HG03565 (cell line): ENCODE results near the gene SSC5D.

ENCODE experiments used
- ATAC-seq: cut with Tn5 transposase; IDR thresholded peaks from one replicate; pipeline ENCODE4 v1.9.1; 2021; ENCODE audit warnings: mild to moderate bottlenecking, moderate library complexity; ENCODE audit not compliant: unreplicated experiment

Gene SSC5D

DNA sequence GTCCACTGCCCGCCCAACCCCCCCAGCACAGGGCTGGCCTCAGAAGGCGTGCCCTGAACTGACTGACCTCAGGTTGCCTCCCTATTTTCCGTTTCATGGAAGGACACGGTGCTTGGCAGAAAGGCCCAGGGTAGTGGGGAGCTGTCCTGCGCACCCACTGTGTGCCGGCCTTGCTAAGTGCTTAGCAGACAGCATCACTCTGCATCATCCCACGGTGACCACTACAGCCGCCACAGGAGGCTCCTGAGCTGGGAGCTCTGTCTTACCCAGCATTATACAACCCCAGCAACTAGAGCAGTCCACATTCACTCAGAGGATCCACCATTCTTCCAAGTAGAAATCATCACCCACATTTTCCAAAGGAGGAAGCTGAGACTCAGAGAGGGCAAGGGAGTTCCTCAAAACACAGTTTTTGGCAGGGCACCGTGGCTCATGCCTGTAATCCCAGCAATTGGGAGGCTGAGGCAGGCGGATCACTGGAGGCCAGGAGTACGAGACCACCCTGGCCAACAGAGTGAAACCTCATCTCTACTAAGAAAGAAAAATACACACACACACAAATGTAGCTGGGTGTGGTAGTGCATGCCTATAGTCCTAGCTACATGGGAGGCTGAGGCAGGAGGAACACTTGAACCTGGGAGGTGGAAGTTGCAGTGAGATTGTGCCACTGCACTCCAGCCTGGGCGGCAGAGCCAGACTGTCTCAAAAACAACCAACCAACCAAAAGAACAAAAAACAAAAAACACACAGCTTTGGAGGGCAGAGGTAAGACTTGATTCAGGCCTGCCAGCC is 47.1 kb downstream of the SSC5D start:
- no peak for ATAC-seq

DNA sequence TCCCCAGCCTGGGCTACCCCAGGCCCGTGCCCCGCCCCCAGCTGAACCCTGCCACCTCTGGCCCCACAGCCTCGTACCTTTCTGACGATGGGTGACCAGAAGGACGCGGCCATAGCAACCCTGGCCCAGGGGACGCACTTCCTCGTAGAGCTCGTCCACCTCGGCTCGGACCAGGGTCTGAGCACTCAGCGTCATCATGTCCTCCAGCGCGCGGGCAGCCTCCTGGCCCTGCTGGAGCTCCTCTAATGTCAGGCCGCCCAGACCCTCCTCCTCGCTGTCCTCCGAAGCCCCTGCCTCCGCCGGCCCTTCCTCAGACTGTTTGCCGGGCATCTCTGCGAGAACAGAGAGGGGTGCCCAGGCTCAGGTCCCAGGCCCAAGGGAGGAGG is 47.7 kb downstream of the SSC5D start:
- no peak for ATAC-seq

- no peak for ATAC-seq
Observed at GRCh38 chr19:55536366-55536765, 48.1 kb downstream of the SSC5D start.

DNA sequence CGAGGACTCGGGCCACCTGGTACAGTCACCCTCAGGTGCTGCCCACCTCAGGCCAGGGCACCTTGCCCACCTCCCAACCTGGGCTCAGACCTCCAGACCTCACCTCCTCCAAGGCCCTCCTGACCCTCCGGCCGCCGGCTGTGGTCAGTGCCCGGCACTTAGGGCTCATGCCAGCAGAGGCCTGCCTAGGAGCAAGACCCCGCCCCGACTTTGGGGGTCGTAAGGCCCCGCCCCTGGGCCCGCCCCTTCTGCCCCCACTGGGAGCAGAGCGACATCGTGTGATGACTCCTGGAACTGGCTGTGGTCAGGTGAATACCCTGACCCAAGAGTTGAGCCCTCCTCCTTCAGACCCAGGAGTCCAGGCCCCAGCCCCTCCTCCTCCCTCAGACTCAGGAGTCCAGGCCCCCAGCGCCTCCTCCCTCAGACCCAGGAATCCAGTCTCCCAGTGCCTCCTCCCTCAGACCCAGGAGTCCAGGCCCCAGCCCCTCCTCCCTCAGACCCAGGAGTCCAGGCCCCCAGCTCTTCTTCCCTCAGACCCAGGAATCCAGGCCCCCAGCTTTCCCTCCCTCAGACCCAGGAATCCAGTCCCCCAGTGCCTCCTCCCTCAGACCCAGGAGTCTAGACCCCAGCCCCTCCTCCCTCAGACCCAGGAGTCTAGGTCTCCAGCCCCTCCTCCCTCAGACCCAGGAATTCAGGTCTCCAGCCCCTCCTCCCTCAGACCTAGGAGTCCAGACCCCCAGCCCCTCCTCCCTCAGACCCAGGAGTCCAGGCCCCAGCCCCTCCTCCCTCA is 48.9 kb downstream of the SSC5D start, which contains the start of gene SBK2:
TSS of gene SBK2 (minus strand) at position 183 of the 790 bp plus-strand sequence. CDS start 839 bp downstream, outside the sequence.
- ATAC-seq = no peak

GRCh38 chr19:55537741-55538111 is 49.5 kb downstream of the SSC5D start:
- no peak for ATAC-seq

GRCh38 chr19:55538132-55538531 is 49.9 kb downstream of the SSC5D start:
- ATAC-seq = no peak

GRCh38 chr19:55539090-55539984 is 51.1 kb downstream of the SSC5D start:
- no peak for ATAC-seq

DNA sequence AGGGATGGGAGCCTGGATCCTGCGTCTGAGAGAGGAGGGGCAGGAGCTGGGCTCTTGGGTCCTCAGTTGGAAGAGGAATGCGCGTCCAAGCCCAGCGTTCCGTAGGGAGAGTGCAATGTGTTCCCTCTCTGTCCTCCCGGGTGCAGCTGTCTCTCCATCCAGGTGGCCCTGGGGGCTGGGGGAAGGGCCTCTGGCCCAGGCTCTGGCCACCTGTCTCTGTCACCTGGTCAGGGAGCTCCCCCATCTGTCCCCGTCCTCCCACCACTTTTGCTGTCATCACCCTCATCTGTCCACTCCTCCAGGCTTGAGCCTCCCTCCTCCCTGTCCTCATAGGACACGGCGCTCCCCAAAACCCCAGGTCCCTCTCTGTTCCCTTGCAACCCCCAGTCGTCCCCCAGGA is 52.4 kb downstream of the SSC5D start:
- no peak for ATAC-seq

DNA sequence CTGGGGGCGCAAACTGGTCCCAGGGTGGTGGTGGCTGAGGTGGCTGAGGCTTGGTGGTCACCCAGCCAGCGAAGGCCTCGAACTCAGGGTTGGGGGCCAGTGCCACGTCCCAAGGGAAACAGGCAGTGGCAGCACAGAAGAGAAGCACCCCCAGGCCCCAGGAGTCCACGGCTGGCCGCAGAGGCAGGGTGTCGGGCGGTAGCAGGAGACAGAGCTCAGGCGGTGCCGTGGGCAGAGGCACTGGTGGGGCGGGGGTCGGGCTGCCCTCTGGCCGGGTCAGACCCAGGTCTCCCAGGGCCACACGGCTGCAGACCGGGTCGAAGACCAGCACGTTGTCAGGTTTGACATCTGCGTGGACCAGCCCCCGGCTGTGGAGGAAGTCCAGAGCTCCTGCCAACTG is 52.9 kb downstream of the SSC5D start:
- no peak for ATAC-seq

DNA sequence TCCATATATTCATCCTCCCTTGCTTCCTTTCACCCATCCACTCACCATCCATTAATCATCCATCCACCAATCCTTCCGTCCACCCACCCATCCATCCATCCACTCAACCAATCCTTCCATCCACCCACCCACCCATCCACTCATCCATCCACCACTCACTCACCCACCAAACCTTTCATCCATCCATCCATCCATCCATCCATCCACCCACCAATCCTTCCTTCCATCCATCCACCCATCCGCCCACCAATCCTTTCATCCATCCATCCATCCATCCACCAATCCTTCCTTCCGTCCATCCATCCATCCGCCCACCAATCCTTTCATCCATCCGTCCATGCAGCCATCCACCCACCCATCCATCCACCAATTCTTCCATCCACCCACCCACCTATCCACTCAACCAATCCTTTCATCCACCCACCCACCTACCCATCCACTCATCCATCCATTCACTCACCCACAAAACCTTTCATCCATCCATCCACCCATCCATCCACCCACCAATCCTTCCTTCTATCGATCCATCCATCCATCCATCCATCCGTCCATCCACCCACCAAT is 54.1 kb downstream of the SSC5D start:
- ATAC-seq = no peak

GRCh38 chr19:55543567-55543966 is 55.3 kb downstream of the SSC5D start:
- no peak for ATAC-seq

GRCh38 chr19:55544014-55544413 is 55.8 kb downstream of the SSC5D start:
- ATAC-seq = no peak

DNA sequence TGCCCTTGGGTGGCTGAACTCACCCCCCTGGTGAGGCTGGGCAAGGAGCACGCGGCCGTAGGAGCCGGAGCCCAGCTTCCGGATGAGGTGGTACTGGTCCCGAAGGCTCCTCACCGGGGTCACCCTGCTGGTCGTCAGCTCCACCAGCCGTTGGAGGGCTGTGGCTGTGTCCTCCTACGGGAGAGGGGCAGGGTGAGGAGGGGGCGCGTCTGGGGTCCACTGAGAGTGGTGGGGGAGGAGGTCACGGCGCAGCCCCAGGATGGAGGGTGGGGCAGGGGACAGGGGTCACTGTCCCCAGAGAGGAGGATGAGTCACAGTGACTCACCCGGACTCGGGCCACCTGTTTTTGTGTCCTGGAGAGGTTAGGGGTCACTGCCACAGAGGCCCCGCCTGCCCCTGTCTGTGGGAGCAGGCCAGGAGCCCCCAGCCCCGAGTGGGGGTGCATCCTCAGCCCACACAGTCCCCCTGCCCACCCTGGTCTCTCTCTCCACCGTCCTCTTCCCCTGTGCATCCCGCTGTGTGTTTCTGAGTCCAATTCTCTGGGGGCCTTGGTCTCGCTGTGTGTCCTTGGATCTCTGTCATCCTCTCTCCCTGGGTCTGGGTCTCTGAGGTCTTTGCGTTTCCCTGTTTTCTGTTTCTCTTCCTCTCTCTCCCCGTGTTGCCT is 56.7 kb downstream of the SSC5D start:
- no peak for ATAC-seq

DNA sequence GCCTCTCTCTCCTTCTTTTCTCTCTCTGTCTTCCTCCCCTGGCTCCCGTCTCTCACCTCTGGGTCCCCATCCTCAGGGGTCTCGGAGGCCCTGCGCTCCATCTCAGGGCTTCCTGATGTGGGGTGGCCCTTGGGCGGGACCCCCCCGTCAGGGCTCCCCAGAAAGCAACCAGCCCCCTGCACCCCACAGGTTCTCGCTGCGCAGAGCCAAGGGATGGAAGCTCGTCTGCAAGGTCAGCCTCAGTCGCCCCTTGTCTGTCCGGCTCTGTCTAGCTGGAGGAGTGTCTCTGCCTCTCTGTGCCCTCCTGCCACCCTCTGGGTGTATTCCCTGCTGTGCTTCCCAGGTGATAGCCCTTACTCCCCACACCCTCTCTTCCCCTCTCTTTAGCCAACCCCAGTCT is 57.2 kb downstream of the SSC5D start, which contains the start of gene SBK3:
TSS of gene SBK3 (minus strand) at position 101 of the 400 bp plus-strand sequence. CDS start at position 101, 0 bp downstream.
- no peak for ATAC-seq

- no peak for ATAC-seq
Observed at GRCh38 chr19:55546011-55546410, 57.8 kb downstream of the SSC5D start.

DNA sequence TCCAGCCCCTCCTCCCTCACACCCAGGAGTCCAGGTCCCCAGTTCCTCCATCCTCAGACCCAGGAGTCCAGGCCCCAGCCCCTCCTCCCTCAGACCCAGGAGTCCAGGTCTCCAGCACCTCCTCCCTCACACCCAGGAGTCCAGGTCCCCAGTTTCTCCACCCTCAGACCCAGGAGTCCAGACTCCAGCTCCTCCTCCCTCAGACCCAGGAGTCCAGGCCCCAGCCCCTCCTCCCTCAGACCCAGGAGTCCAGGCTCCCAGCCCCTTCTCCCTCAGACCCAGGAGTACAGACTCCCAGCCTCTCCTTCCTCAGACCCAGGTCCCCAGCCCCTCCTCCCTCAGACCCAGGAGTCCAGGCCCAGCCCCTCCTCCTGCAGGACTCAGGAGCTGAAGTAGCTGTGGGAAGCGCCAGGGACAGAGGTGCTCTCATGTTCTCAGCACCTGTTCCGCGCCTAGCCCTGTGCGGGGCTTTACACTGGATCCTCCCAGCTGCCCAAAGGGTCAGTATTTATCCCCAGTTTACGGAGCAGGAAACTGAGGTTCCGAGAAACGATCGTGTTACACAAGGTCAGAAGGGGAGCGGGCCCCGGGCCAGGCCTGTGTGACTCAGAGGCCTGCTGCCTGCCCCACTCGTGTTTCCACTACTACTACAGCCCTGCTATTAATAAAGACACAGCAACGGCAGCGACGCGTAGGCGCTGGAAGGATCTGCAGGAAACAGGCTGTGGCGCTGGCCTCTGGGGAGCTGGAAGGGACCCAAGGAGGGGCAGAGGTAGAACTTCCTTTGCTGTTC is 58.8 kb downstream of the SSC5D start:
- ATAC-seq = no peak

- no peak for ATAC-seq
Observed at GRCh38 chr19:55549500-55550320, 61.5 kb downstream of the SSC5D start.

DNA sequence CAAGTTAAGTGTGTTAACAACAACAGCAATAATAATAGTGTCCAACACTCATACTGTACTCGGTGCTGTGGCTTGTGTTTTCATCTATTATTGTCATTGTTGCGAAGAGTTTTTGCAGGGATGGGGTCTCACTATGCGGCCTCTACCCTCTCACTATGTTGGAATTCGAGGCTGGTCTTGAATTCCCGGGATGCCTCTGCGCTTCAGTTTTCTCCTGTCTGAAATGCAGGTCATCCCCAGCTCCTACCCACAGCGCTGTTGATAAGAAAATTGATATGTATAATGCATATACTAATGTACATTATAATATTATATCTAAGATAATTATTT is 62.0 kb downstream of the SSC5D start:
- ATAC-seq = no peak

GRCh38 chr19:55552206-55552605 is 64.0 kb downstream of the SSC5D start:
- ATAC-seq = no peak
